MCF 10A (cell line): ENCODE data around the gene GPR39. TPM values are rescaled to one million over a fixed set of nuclear protein-coding genes. Genes with fewer than 3 reads are reported as not detected.

ENCODE experiments used
- BruUV-seq: library from RNA; stranded (reverse); fragments of 400-500 nt; replicated peaks from 2 replicates; lab custom pipeline; 2021; lab: Mats Ljungman, UMichigan
- CTCF ChIA-PET: fragments of 300-600 bp; sonication (Branson Sonifier 250); formaldehyde crosslinking; extraction: SDS; loops from one replicate; lab custom pipeline; 2021; ENCODE audit warnings: antibody characterized with exemption, inconsistent platforms; lab: Yijun Ruan, JAX
- POLR2A ChIA-PET: fragments of 300-600, 350-650 bp; sonication (Branson Sonifier 250); formaldehyde crosslinking; extraction: SDS; loops from one replicate; lab custom pipeline; 2020; ENCODE audit warnings: antibody characterized with exemption, inconsistent platforms; lab: Yijun Ruan, JAX
- DNase-seq: peaks from one replicate; pipeline ENCODE4 v3.0.0-alpha.2; 2018; ENCODE audit not compliant: unreplicated experiment
- H3K27ac Mint-ChIP-seq: one replicate; pipeline ENCODE4 v1.8.0; 2022; ENCODE audit warnings: mild to moderate bottlenecking, low read depth, mixed read lengths; ENCODE audit not compliant: unreplicated experiment
- H3K27me3 Mint-ChIP-seq: one replicate; pipeline ENCODE4 v1.8.0; 2022; ENCODE audit warnings: mixed read lengths; ENCODE audit not compliant: insufficient read depth, unreplicated experiment
- H3K36me3 Mint-ChIP-seq: one replicate; pipeline ENCODE4 v1.8.0; 2022; ENCODE audit warnings: mild to moderate bottlenecking, moderate library complexity, mixed read lengths; ENCODE audit not compliant: insufficient read depth, unreplicated experiment
- H3K4me1 Mint-ChIP-seq: one replicate; pipeline ENCODE4 v1.8.0; 2022; ENCODE audit warnings: mixed read lengths; ENCODE audit not compliant: insufficient read depth, unreplicated experiment
- H3K4me3 Mint-ChIP-seq: one replicate; pipeline ENCODE4 v1.8.0; 2022; ENCODE audit warnings: mild to moderate bottlenecking, moderate library complexity, mixed read lengths; ENCODE audit not compliant: unreplicated experiment
- H3K9me3 Mint-ChIP-seq: one replicate; pipeline ENCODE4 v1.8.0; 2022; ENCODE audit warnings: mixed read lengths; ENCODE audit not compliant: unreplicated experiment
- intact Hi-C: fragments of 100-400 bp; cut with micrococcal nuclease; formaldehyde crosslinking; loops from 2 replicates; pipeline ENCODE4 v1.14.1; 2022
- total RNA-seq: library from RNA; stranded (reverse); gene quantifications from 2 replicates; pipeline ENCODE4 v1.2.3, GENCODE V29; 2022
- TF ChIP-seq, protein P1 (sequence below): fragments of 200-600 bp; IDR thresholded peaks from one replicate; pipeline ENCODE4 v1.8.0; 2022; ENCODE audit warnings: antibody characterized with exemption, mild to moderate bottlenecking; ENCODE audit not compliant: unreplicated experiment

The GPR39 gene
- total RNA-seq, 1 experiment from 2014 or later: 7.2 TPM

DNA sequence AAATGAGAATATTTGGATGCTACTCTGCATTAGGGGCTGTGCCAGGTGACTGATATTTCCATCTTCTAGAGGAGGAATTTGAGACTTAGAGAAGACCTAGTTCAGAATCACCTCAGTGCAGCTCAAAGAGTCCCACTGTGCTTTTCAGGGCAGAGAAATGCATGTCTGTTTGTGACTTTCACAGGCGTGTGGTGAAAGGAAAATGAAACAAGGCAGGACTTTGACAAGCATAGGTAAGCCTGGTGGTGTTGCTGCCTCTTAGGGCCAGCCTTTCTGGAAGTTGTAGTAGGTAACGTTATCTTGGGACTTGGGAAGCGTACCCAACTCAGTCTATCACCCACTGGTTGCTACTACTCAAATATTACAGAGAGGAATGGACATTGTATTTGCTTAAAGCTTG, 2.6 kb downstream of the GPR39 start:
- no peak for DNase-seq
- CTCF ChIA-PET: interaction anchor here (0.7 to 1.2 kb wide), 4 partner anchors 10 to 168 kb away, joined by 3 to 4 read pairs (median 3); no protein-coding TSS in a partner anchor
- H3K4me3 Mint-ChIP-seq: peak overlapping the region; percentile 78
- TF ChIP-seq, protein P1, sequence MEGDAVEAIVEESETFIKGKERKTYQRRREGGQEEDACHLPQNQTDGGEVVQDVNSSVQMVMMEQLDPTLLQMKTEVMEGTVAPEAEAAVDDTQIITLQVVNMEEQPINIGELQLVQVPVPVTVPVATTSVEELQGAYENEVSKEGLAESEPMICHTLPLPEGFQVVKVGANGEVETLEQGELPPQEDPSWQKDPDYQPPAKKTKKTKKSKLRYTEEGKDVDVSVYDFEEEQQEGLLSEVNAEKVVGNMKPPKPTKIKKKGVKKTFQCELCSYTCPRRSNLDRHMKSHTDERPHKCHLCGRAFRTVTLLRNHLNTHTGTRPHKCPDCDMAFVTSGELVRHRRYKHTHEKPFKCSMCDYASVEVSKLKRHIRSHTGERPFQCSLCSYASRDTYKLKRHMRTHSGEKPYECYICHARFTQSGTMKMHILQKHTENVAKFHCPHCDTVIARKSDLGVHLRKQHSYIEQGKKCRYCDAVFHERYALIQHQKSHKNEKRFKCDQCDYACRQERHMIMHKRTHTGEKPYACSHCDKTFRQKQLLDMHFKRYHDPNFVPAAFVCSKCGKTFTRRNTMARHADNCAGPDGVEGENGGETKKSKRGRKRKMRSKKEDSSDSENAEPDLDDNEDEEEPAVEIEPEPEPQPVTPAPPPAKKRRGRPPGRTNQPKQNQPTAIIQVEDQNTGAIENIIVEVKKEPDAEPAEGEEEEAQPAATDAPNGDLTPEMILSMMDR: no peak
- H3K36me3 Mint-ChIP-seq: peaks cover 4% of the 10 kb centered on the region
- H3K4me1 Mint-ChIP-seq: peaks cover 63% of the 10 kb centered on the region
- BruUV-seq: no TSS peak
- H3K27me3 Mint-ChIP-seq: no peaks in the 10 kb centered on the region
- intact Hi-C loops: no loop called here
- H3K9me3 Mint-ChIP-seq: no peaks in the 10 kb centered on the region
- H3K27ac Mint-ChIP-seq: peak overlapping the region; percentile 91
- POLR2A ChIA-PET: interaction anchor here (1.3 to 4.4 kb wide), 4 partner anchors 12 to 70 kb away, joined by 4 to 18 read pairs (median 8); no protein-coding TSS in a partner anchor

DNA sequence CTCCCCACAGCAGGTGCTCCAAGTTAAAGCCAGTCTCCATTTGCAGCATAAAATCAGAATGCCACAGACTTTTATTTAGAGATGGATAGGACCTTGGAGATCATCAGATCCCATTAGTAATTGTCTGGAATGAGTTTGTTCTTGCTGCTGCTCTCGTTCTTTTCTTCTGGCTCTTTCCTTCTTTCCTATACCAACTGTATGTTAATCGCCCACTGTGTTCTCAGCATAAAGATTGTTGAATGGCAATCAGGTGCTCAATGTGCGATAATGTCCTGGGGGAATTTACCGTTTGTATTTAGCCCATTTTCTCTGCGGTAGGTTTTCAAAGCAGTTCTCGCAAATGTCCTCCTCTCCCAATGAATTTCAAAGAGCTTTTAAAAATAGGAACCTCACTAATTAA, 3.3 kb downstream of the GPR39 start:
- DNase-seq: no peak
- intact Hi-C loops: loop anchor here (2.0 kb wide), 1 partner anchor 127 kb away; no protein-coding TSS in a partner anchor
- POLR2A ChIA-PET: interaction anchor here (0.8 to 4.4 kb wide), 4 partner anchors 11 to 84 kb away, joined by 3 to 18 read pairs (median 6); no protein-coding TSS in a partner anchor
- CTCF ChIA-PET: interaction anchor here (0.6 to 1.3 kb wide), 3 partner anchors 16 to 751 kb away, joined by 3 to 5 read pairs (median 4); no protein-coding TSS in a partner anchor
- Mint-ChIP-seq H3K4me3 (peak overlapping the region; percentile 78), H3K27ac (no peak overlapping the region), H3K9me3 (no peaks in the 10 kb centered on the region), H3K36me3 (peaks cover 4% of the 10 kb centered on the region), H3K27me3 (no peaks in the 10 kb centered on the region), H3K4me1 (peaks cover 62% of the 10 kb centered on the region)
- TF ChIP-seq, protein P1: no peak
- BruUV-seq: no TSS peak

DNA sequence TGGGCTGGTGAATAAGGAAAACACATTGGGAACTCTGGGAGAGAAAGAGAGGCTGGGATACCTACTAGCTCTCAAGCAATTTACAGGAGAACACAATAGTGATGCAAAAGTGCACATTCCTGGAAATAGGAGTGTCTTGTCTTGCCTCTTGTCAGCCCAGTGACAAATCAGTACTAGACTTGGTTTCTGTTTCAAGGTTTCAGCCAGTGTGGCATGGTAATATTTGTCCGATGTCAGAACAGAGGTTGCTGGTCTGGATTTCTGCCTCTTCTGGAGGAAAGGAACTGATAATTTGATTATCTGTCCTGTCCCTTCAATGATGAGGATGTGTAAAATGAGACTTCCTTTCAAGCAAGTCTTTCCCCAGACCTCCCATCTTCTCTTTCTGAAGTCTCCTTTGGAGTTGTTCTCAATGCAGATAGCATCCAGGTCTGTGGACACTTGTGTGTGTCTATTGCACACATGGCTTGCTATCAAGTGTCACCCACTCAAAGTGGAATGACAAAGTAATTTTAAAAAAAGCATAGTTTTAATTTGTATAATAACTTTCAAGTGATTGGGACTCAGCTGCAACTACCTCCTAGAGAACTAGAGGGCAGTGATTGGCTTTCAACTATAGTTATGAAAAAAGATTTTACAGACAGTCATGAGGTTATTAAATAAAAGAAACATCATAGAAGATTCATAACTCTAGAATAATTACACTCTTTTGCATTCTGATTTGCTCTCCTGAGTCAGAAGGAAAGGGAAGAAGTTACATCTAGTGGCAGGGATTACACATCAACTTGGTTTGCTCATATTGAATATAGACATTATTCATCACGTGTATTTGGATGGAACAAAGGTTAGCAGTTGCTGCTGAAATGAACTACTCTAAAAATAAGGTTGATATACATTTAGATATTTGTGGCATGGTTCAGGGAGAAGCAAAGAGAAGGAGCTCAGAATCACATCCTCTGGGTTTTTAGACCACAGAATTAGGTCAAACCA, 4.5 kb downstream of the GPR39 start:
- ChIA-PET CTCF (interaction anchor here (0.6 to 1.7 kb wide), 12 partner anchors 9 to 752 kb away, joined by 3 to 6 read pairs (median 4); no protein-coding TSS in a partner anchor), POLR2A (interaction anchor here (1.3 to 4.4 kb wide), 4 partner anchors 10 to 74 kb away, joined by 3 to 18 read pairs (median 5); no protein-coding TSS in a partner anchor)
- intact Hi-C loops: loop anchor here (2.0 kb wide), 1 partner anchor 126 kb away; no protein-coding TSS in a partner anchor
- Mint-ChIP-seq H3K9me3 (no peaks in the 10 kb centered on the region), H3K27me3 (no peaks in the 10 kb centered on the region), H3K27ac (peak overlapping the region; percentile 4), H3K4me3 (peak overlapping the region; percentile 35), H3K4me1 (peaks cover 52% of the 10 kb centered on the region), H3K36me3 (peaks cover 4% of the 10 kb centered on the region)
- no TSS peak for BruUV-seq
- peak; percentile 22 for DNase-seq
- TF ChIP-seq, protein P1: peak; percentile 8

DNA sequence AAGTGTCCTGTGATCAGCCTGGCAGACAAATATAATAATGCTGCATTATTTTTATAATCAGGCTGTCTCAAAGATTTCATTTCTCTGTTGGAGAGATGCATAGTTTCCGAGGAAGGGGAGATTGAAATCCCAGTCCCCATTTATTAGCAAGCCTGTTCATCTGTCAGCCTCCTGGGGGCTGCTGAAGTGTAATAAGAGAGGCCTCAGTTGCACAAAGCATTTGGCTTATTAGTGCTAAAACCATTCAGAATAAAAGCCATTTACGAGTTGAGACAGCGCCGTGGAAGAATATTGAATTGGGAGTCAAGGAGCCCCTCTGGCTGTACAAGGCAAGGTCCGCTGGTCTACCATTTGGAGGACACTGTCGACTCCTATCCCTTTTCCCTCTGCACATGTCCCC, 6.1 kb downstream of the GPR39 start:
- POLR2A ChIA-PET: no interaction called here

More for the DNA sequence above, 6.1 kb downstream of the GPR39 start:
- H3K4me3 Mint-ChIP-seq: no peak overlapping the region
- no peak overlapping the region for H3K27ac Mint-ChIP-seq
- no peak for DNase-seq
- no peaks in the 10 kb centered on the region for H3K27me3 Mint-ChIP-seq
- intact Hi-C loops: no loop called here
- H3K36me3 Mint-ChIP-seq: peaks cover 4% of the 10 kb centered on the region
- CTCF ChIA-PET: interaction anchor here (0.5 to 1.7 kb wide), 2 partner anchors 124 to 652 kb away, joined by 3 to 6 read pairs; no protein-coding TSS in a partner anchor
- no peaks in the 10 kb centered on the region for H3K9me3 Mint-ChIP-seq
- no TSS peak for BruUV-seq
- H3K4me1 Mint-ChIP-seq: peaks cover 46% of the 10 kb centered on the region
- TF ChIP-seq, protein P1: no peak
